NCI-H774 (cell line): ENCODE measurements around the gene MED12L.

Experiments used
- DNase-seq: peaks from one replicate; lab custom pipeline; 2025; lab: John Stamatoyannopoulos, UW

Gene MED12L

GRCh38 chr3:151327571-151328198 lies 242.2 kb downstream of the MED12L start:
- DNase-seq, result peak; percentile 12

GRCh38 chr3:151328298-151328995 lies 243.0 kb downstream of the MED12L start:
- DNase-seq, result no peak

GRCh38 chr3:151329363-151329762 lies 243.9 kb downstream of the MED12L start, which contains the start of gene P2RY13:
Gene P2RY13, minus strand, starts transcription at chr3:151329549. Its CDS starts 21 bp downstream, at chr3:151329528.
- DNase-seq, result no peak

- DNase-seq, result no peak
Observed at GRCh38 chr3:151330379-151330778, 244.9 kb downstream of the MED12L start.

- no peak for DNase-seq
Observed at GRCh38 chr3:151330899-151331298, 245.4 kb downstream of the MED12L start.

GRCh38 chr3:151331696-151332095 lies 246.2 kb downstream of the MED12L start:
- no peak for DNase-seq

- DNase-seq, result no peak
Observed at GRCh38 chr3:151345859-151346258, 260.4 kb downstream of the MED12L start.

- no peak for DNase-seq
Observed at GRCh38 chr3:151346292-151346691, 260.8 kb downstream of the MED12L start.

- no peak for DNase-seq
Observed at GRCh38 chr3:151347432-151347831, 262.0 kb downstream of the MED12L start.

- no peak for DNase-seq
Observed at GRCh38 chr3:151350656-151351055, 265.2 kb downstream of the MED12L start.

- DNase-seq, result no peak
Observed at GRCh38 chr3:151351219-151351618, 265.8 kb downstream of the MED12L start.

- DNase-seq, result no peak
Observed at GRCh38 chr3:151351648-151352047, 266.2 kb downstream of the MED12L start.

- DNase-seq, result peak; percentile 4
Observed at GRCh38 chr3:151356794-151357462, 271.5 kb downstream of the MED12L start.

GRCh38 chr3:151357463-151357850 lies 272.0 kb downstream of the MED12L start:
- DNase-seq, result no peak

GRCh38 chr3:151362751-151363174 lies 277.3 kb downstream of the MED12L start:
- DNase-seq, result no peak

GRCh38 chr3:151366993-151367392 lies 281.5 kb downstream of the MED12L start:
- DNase-seq, result no peak

- DNase-seq, result no peak
Observed at GRCh38 chr3:151367448-151367847, 282.0 kb downstream of the MED12L start.

GRCh38 chr3:151371526-151371925 lies 286.1 kb downstream of the MED12L start:
- no peak for DNase-seq

- DNase-seq, result no peak
Observed at GRCh38 chr3:151372063-151372820, 286.8 kb downstream of the MED12L start.

GRCh38 chr3:151377768-151378385 lies 292.4 kb downstream of the MED12L start:
- DNase-seq, result no peak

- DNase-seq, result no peak
Observed at GRCh38 chr3:151379083-151379734, 293.7 kb downstream of the MED12L start.
